Stimulated activated CD8-positive, alpha-beta memory T cell treated with anti-CD3 and anti-CD28 coated beads, Interleukin-15, amount 100 ng/mL, for 24 hours (primary cell): ENCODE data around the gene EXOSC1.
"Not testable (repeated sequence)": the region's sequence is repeated elsewhere in the genome, so short reads cannot be mapped to it uniquely, and the experiment has no call there.

Source experiments
- DNase-seq: peaks from one replicate; pipeline ENCODE4 v3.0.0-alpha.2; 2020; ENCODE audit warnings: low read depth

Gene EXOSC1

GRCh38 chr10:97459111-97459510, 13.3 kb upstream of the EXOSC1 start:
- DNase-seq, result no peak

GRCh38 chr10:97456686-97457065, 10.9 kb upstream of the EXOSC1 start:
- DNase-seq, result no peak

- DNase-seq, result no peak
These were observed 10.4 kb upstream of the EXOSC1 start for GRCh38 chr10:97456034-97456685.

- DNase-seq, result no peak
These were observed 8.7 kb upstream of the EXOSC1 start for GRCh38 chr10:97454330-97455036.

GRCh38 chr10:97452352-97452751, 6.5 kb upstream of the EXOSC1 start:
- DNase-seq, result no peak

GRCh38 chr10:97451605-97452004, 5.8 kb upstream of the EXOSC1 start:
- DNase-seq, result no peak

GRCh38 chr10:97450828-97451227, 5.0 kb upstream of the EXOSC1 start:
- DNase-seq, result no peak

GRCh38 chr10:97445357-97445721, 467 bp downstream of the EXOSC1 start:
- no peak for DNase-seq

- no peak for DNase-seq
These were observed 1.6 kb downstream of the EXOSC1 start for GRCh38 chr10:97444212-97444611.

- no peak for DNase-seq
These were observed 3.5 kb downstream of the EXOSC1 start for GRCh38 chr10:97442277-97442676.

- no peak for DNase-seq
These were observed 10.6 kb downstream of the EXOSC1 start for GRCh38 chr10:97435211-97435610.

- no peak for DNase-seq
These were observed 11.2 kb downstream of the EXOSC1 start for GRCh38 chr10:97434557-97434956.

GRCh38 chr10:97434055-97434454, 11.8 kb downstream of the EXOSC1 start:
- DNase-seq, result no peak

GRCh38 chr10:97428572-97428981, 17.2 kb downstream of the EXOSC1 start:
- DNase-seq, result no peak

GRCh38 chr10:97427571-97428179, 18.1 kb downstream of the EXOSC1 start:
- no peak for DNase-seq

- no peak for DNase-seq
These were observed 18.8 kb downstream of the EXOSC1 start for GRCh38 chr10:97426776-97427570.

GRCh38 chr10:97425964-97426775, 19.6 kb downstream of the EXOSC1 start, which contains the start of gene PGAM1:
Gene PGAM1 (plus strand): TSS chr10:97426191. CDS start chr10:97426308, 117 bp downstream.
- peak; percentile 93 for DNase-seq

- not testable (repeated sequence) for DNase-seq
These were observed 22.1 kb downstream of the EXOSC1 start for GRCh38 chr10:97423757-97424098.

- no peak for DNase-seq
These were observed 29.2 kb downstream of the EXOSC1 start for GRCh38 chr10:97416565-97416964.

GRCh38 chr10:97412891-97413304, 32.9 kb downstream of the EXOSC1 start:
- no peak for DNase-seq

GRCh38 chr10:97411406-97411805, 34.4 kb downstream of the EXOSC1 start:
- no peak for DNase-seq

GRCh38 chr10:97408496-97408992, 37.3 kb downstream of the EXOSC1 start:
- DNase-seq, result no peak
